Measurements from ENCODE around the gene BUB3. TPM values are rescaled to one million over a fixed set of nuclear protein-coding genes. Genes with fewer than 3 reads are reported as not detected.

BUB3 gene
- total RNA-seq, 4 donors from 2014 or later: 69.4 to 103 (median 75.9) TPM

DNA sequence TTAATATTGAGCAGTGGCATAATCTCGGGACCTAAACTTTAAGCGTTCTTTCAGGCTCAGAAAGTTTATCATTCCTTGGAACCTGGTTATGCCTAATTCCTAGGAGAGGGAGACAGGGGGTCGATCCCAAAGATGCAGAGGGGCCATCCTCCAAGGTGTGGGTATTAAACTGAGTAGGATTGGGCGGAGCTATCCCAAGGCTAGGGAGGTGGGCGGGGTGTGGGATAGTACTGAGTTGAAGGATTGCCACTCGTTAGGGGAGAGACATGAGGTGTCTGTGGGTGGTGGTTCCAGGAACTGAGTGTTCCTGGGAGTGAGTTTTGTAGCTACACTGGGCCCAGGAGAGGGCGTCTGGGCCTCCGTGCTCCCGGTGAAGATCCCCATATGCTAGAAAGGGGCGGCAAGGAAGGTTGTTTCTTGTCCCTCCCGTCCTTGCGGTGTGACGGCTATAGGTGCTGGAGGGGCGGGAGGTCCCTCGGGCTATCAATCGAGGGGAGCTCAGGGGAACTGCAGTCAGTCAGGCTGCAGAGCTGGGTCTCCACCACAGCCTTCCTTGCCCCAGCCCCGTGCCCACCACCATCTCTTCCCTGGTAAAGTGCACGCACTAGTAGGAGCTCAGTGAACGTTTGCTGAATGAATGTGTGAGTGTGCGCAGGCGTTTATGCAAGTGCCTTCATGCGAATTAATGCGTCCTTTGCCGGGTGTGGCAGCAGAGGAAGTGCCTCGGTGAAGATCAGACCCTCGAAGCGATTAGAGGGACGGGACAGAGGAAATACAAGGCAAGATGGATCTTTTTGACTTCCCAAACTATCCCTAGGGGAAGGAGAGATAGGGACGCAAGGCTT lies 9.3 kb upstream of the BUB3 start:
- whole genome bisulfite sequencing, 2 donors (ENCODE audit: low coverage in 1 of 2): 3 to 7% methylated on average over 14 to 18 of the region's 29 CpGs
- no peak for ATAC-seq
- Histone ChIP-seq H3K9me3 (no peaks in the 10 kb centered on the region), H3K4me1 (peaks cover 0 to 70% (median 23%) of the 10 kb centered on the region in 3 donors), H3K27ac (no peak overlapping the region), H3K4me3 (no peak overlapping the region), H3K27me3 (peaks cover 100% of the 10 kb centered on the region), H3K36me3 (no peaks in the 10 kb centered on the region)
- TF ChIP-seq EP300 (IDR thresholded peaks at IDR 0.05): no peak
- no peak for TF ChIP-seq POLR2AphosphoS5 (IDR thresholded peaks at IDR 0.05)
- TF ChIP-seq, protein P1, sequence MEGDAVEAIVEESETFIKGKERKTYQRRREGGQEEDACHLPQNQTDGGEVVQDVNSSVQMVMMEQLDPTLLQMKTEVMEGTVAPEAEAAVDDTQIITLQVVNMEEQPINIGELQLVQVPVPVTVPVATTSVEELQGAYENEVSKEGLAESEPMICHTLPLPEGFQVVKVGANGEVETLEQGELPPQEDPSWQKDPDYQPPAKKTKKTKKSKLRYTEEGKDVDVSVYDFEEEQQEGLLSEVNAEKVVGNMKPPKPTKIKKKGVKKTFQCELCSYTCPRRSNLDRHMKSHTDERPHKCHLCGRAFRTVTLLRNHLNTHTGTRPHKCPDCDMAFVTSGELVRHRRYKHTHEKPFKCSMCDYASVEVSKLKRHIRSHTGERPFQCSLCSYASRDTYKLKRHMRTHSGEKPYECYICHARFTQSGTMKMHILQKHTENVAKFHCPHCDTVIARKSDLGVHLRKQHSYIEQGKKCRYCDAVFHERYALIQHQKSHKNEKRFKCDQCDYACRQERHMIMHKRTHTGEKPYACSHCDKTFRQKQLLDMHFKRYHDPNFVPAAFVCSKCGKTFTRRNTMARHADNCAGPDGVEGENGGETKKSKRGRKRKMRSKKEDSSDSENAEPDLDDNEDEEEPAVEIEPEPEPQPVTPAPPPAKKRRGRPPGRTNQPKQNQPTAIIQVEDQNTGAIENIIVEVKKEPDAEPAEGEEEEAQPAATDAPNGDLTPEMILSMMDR (IDR thresholded peaks at IDR 0.05): no peak
- TF ChIP-seq POLR2A (IDR thresholded peaks at IDR 0.05): no peak

DNA sequence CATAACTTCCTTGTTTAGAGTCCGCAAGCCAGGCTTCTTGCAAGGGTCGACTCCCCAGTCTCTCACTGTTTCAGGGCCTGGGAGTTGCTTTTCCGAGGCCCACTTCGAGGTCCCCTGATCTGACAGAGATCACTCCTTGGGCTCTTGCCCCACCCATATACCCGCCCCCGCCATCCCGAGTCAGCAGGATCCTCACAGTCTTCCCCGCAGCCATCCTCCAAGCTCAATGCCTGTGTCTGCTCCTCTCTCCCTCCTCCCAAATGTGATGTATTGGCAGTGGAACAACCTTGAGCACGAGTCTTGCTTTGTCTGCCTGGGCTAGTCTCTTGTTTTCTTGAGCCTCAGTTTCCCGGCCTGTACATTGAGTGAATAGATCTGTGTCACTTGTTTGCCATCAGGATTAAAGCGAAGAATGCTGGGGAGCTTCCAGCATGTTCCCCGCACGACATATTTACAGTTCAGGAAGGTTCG lies 8.6 kb upstream of the BUB3 start:
- TF ChIP-seq POLR2AphosphoS5 (IDR thresholded peaks at IDR 0.05) (no peak), EP300 (IDR thresholded peaks at IDR 0.05) (no peak), POLR2A (IDR thresholded peaks at IDR 0.05) (no peak)
- TF ChIP-seq, protein P1 (IDR thresholded peaks at IDR 0.05): no peak
- WGBS, 2 donors (ENCODE audit: low coverage in 1 of 2): 2 to 4% methylated on average over 6 to 9 of the region's 14 CpGs
- no peak overlapping the region for H3K27ac ChIP-seq
- peaks cover 100% of the 10 kb centered on the region for H3K27me3 ChIP-seq
- no peak for ATAC-seq
- H3K4me1 ChIP-seq: peaks cover 0 to 70% (median 28%) of the 10 kb centered on the region in 3 donors
- H3K36me3 ChIP-seq: no peaks in the 10 kb centered on the region
- no peak overlapping the region for H3K4me3 ChIP-seq
- H3K9me3 ChIP-seq: no peaks in the 10 kb centered on the region

DNA sequence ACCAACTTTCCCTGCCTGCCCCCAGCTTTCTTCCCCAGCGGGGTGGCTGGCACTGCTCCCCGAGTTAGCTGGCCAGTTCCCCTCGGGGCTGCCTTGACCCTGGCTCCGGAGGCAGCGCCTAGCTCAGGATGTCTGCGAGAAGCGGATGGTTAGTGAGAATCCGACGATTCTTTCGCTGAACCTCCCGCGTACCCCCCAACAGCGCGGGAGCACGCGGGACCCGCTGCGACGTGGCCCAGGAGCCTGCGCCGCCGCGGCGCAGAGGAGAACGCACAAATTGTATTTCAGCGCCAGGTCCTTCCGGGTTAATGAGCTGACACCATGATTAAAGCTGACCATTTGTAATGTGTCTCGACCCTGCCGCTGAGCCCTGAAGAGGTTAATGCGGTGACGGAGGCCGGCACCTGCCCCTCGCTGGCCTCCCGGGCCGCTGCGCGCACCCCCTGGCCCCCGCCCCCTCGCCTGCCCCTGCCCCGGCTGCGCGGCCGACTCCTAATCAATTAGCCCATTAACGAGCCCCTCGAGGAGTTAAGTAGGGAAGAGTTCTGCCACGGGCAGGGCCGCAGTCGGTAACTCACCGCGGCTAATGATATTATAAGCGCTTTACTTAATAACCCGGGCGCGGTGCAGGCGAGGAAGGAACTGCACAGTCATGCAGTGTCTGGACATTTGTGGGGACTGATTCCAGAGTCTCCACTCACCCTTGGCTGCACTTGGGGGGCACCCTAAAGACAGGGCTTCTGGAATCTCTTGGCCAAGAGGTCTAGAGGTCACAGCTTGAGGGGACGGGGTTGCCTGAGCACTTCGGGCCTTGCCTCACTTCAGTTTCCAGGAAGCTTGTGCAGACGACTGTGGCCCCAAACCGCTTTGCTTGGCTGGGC lies 7.9 kb upstream of the BUB3 start:
- Histone ChIP-seq H3K9me3 (no peaks in the 10 kb centered on the region), H3K27me3 (peaks cover 100% of the 10 kb centered on the region), H3K4me3 (peak overlapping the region in 1 of 2 donors; percentile 6), H3K36me3 (no peaks in the 10 kb centered on the region), H3K4me1 (peaks cover 0 to 73% (median 35%) of the 10 kb centered on the region in 3 donors), H3K27ac (no peak overlapping the region)
- no peak for TF ChIP-seq EP300 (IDR thresholded peaks at IDR 0.05)
- TF ChIP-seq POLR2A (IDR thresholded peaks at IDR 0.05): no peak
- ATAC-seq: no peak
- 0 to 30% methylated on average over 2 to 5 of the region's 59 CpGs for WGBS, 2 donors (ENCODE audit: low coverage in 1 of 2)

DNA sequence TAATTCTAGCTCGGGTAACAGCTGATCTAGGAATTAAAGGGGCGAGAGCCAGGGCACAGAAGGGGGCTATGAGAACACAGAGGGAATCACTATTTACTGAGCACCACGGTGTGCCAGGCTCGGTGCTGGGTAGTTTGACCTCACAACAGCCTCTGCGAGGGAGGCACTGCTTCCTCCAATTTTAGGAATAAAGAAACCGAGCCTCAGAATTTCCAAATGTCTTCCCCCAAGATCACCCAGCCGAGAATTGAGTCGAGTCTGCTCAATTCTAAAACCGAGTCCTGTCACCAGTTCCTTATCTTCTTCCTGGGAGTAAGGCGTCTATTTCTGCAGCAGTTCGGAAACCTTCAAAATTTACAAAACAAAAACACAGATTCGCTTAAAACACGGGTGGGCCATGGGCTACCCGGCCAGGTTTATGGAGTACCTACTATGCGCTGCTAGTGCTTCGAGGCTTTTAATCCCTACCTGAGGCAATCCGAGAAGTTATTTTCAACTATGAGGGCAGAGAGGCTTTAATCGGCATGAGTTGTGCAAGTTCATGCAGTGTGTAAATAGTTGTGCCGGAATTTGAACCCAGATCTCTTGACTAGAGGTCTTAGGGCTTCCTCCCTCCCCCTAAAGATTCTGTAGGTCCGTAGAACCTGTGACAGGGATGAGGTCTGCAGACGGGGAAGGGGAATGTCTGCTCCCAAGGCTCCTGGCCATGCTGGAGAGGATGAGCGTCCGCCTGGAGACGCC lies 7.1 kb upstream of the BUB3 start:
- H3K4me1 ChIP-seq: peaks cover 0 to 74% (median 35%) of the 10 kb centered on the region in 3 donors
- no peak overlapping the region for H3K4me3 ChIP-seq
- TF ChIP-seq POLR2AphosphoS5 (IDR thresholded peaks at IDR 0.05) (no peak), POLR2A (IDR thresholded peaks at IDR 0.05) (no peak), EP300 (IDR thresholded peaks at IDR 0.05) (no peak)
- TF ChIP-seq, protein P1 (IDR thresholded peaks at IDR 0.05): no peak
- 5 to 11% methylated on average over 4 to 9 of the region's 24 CpGs for WGBS, 2 donors (ENCODE audit: low coverage in 1 of 2)
- H3K27ac ChIP-seq: no peak overlapping the region
- peaks cover 100% of the 10 kb centered on the region for H3K27me3 ChIP-seq
- ATAC-seq: no peak
- no peaks in the 10 kb centered on the region for H3K36me3 ChIP-seq
- H3K9me3 ChIP-seq: no peaks in the 10 kb centered on the region

Measured in gastroesophageal sphincter (tissue), 4 donors.